ENCODE measurements around the gene PTPRD.

PTPRD gene

GRCh38 chr9:8366161-8366926 is 2246.5 kb downstream of the PTPRD start:
- peaks cover 70% of the 10 kb centered on the region; the same call in 1 of the 2 replicates for H3K36me3 ChIP-seq (ENCODE audit: insufficient read depth, low read length)
- no peak overlapping the region for H3K4me2 ChIP-seq (ENCODE audit: low read depth, low read length, poor library complexity, severe bottlenecking)
- H3F3A ChIP-seq (ENCODE audit: low read depth) = no peaks in the 10 kb centered on the region
- peaks cover 12% of the 10 kb centered on the region for H3K4me1 ChIP-seq (ENCODE audit: insufficient read depth, low read length, poor library complexity, severe bottlenecking)
- TF ChIP-seq EZH2phosphoT487 (IDR thresholded peaks at IDR 0.05; ENCODE audit: borderline replicate concordance) (no peak), CTCF (conservative IDR thresholded peaks at IDR 0.05; ENCODE audit: low read length) (peak; percentile 30; the same call in 1 of the 2 replicates)
- no peak overlapping the region for H3K9ac ChIP-seq (ENCODE audit: low read depth, low read length, poor library complexity, severe bottlenecking)
- H2AFZ ChIP-seq (ENCODE audit: low read length) = no peak overlapping the region
- H3K9me3 ChIP-seq (ENCODE audit: insufficient read depth, low read depth, low read length) = no peaks in the 10 kb centered on the region
- no peaks in the 10 kb centered on the region for H3K27me3 ChIP-seq (ENCODE audit: insufficient read depth, low read length, poor library complexity, severe bottlenecking)
- H3K79me2 ChIP-seq (ENCODE audit: insufficient read depth, low read length) = no peaks in the 10 kb centered on the region
- no peaks in the 10 kb centered on the region for H4K20me1 ChIP-seq (ENCODE audit: insufficient read depth, low read length, poor library complexity, severe bottlenecking)
- no peak overlapping the region for H3K4me3 ChIP-seq (ENCODE audit: low read length, poor library complexity, severe bottlenecking)
- H3K9me2 ChIP-seq (replicated peaks; ENCODE audit: low read depth, low read length) = no peaks in the 10 kb centered on the region

GRCh38 chr9:8365466-8366160 is 2247.2 kb downstream of the PTPRD start:
- Histone ChIP-seq H3K9ac (ENCODE audit: low read depth, low read length, poor library complexity, severe bottlenecking) (no peak overlapping the region), H3K79me2 (ENCODE audit: insufficient read depth, low read length) (no peaks in the 10 kb centered on the region), H3K9me2 (replicated peaks; ENCODE audit: low read depth, low read length) (no peaks in the 10 kb centered on the region), H3K27me3 (ENCODE audit: insufficient read depth, low read length, poor library complexity, severe bottlenecking) (no peaks in the 10 kb centered on the region), H3K4me2 (ENCODE audit: low read depth, low read length, poor library complexity, severe bottlenecking) (no peak overlapping the region), H2AFZ (ENCODE audit: low read length) (no peak overlapping the region), H3K4me3 (ENCODE audit: low read length, poor library complexity, severe bottlenecking) (no peak overlapping the region), H3K9me3 (ENCODE audit: insufficient read depth, low read depth, low read length) (no peaks in the 10 kb centered on the region), H3K4me1 (ENCODE audit: insufficient read depth, low read length, poor library complexity, severe bottlenecking) (peaks cover 12% of the 10 kb centered on the region), H3K36me3 (ENCODE audit: insufficient read depth, low read length) (peaks cover 70% of the 10 kb centered on the region; the same call in 1 of the 2 replicates), H3F3A (ENCODE audit: low read depth) (no peaks in the 10 kb centered on the region), H4K20me1 (ENCODE audit: insufficient read depth, low read length, poor library complexity, severe bottlenecking) (no peaks in the 10 kb centered on the region)
- TF ChIP-seq CTCF (conservative IDR thresholded peaks at IDR 0.05; ENCODE audit: low read length) = no peak
- TF ChIP-seq EZH2phosphoT487 (IDR thresholded peaks at IDR 0.05; ENCODE audit: borderline replicate concordance) = no peak

GRCh38 chr9:8365029-8365428 is 2247.8 kb downstream of the PTPRD start:
- no peak for TF ChIP-seq CTCF (conservative IDR thresholded peaks at IDR 0.05; ENCODE audit: low read length)
- TF ChIP-seq EZH2phosphoT487 (IDR thresholded peaks at IDR 0.05; ENCODE audit: borderline replicate concordance) = no peak
- Histone ChIP-seq H3K27me3 (ENCODE audit: insufficient read depth, low read length, poor library complexity, severe bottlenecking) (no peaks in the 10 kb centered on the region), H3K4me3 (ENCODE audit: low read length, poor library complexity, severe bottlenecking) (no peak overlapping the region), H3K4me2 (ENCODE audit: low read depth, low read length, poor library complexity, severe bottlenecking) (no peak overlapping the region), H2AFZ (ENCODE audit: low read length) (no peak overlapping the region), H3K36me3 (ENCODE audit: insufficient read depth, low read length) (peaks cover 66% of the 10 kb centered on the region; the same call in 1 of the 2 replicates), H3K79me2 (ENCODE audit: insufficient read depth, low read length) (no peaks in the 10 kb centered on the region), H3K9me3 (ENCODE audit: insufficient read depth, low read depth, low read length) (no peaks in the 10 kb centered on the region), H3K9me2 (replicated peaks; ENCODE audit: low read depth, low read length) (no peaks in the 10 kb centered on the region), H4K20me1 (ENCODE audit: insufficient read depth, low read length, poor library complexity, severe bottlenecking) (no peaks in the 10 kb centered on the region), H3F3A (ENCODE audit: low read depth) (no peaks in the 10 kb centered on the region), H3K9ac (ENCODE audit: low read depth, low read length, poor library complexity, severe bottlenecking) (no peak overlapping the region), H3K4me1 (ENCODE audit: insufficient read depth, low read length, poor library complexity, severe bottlenecking) (peaks cover 12% of the 10 kb centered on the region)

Data from Loucy (cell line).